Astrocyte (in vitro differentiated cells and primary cell): ENCODE results near the gene RAD54L2. TPM values are rescaled to one million over a fixed set of nuclear protein-coding genes. Genes with fewer than 3 reads are reported as not detected.

Source experiments
- DNase-seq: peaks from one replicate; pipeline ENCODE4 v3.0.0-alpha.2; 2010; ENCODE audit warnings: low read depth
- FAIRE-seq: peaks from 2 replicates; lab custom pipeline; 2011; peaks lifted over from hg19 to GRCh38; lab: Jason Lieb, UNC
- H2AFZ ChIP-seq: 2 replicates; pipeline ENCODE4 v1.6.0; 2012; ENCODE audit warnings: low read depth, low read length, inconsistent platforms
- H3K27ac ChIP-seq: 2 replicates; pipeline ENCODE4 v1.5.1; 2011; ENCODE audit warnings: low read depth, low read length, inconsistent platforms
- H3K27me3 ChIP-seq: 2 replicates; pipeline ENCODE4 v1.6.0; 2011; ENCODE audit warnings: low read length, inconsistent platforms; ENCODE audit not compliant: insufficient read depth
- H3K36me3 ChIP-seq: 2 replicates; pipeline ENCODE4 v1.5.1; 2011; ENCODE audit warnings: low read length, inconsistent platforms; ENCODE audit not compliant: insufficient read depth
- H3K4me1 ChIP-seq: 2 replicates; pipeline ENCODE4 v1.5.1; 2011; ENCODE audit warnings: low read length, inconsistent platforms; ENCODE audit not compliant: insufficient read depth
- H3K4me2 ChIP-seq: 2 replicates; pipeline ENCODE4 v1.6.0; 2012; ENCODE audit warnings: low read length, inconsistent platforms
- H3K4me3 ChIP-seq: 2 replicates; pipeline ENCODE4 v1.5.1; 2011; ENCODE audit warnings: low read depth, mild to moderate bottlenecking, low read length, inconsistent platforms; ENCODE audit not compliant: insufficient read depth
- H3K79me2 ChIP-seq: 2 replicates; pipeline ENCODE4 v1.6.0; 2012; ENCODE audit warnings: mild to moderate bottlenecking, low read length, inconsistent platforms; ENCODE audit not compliant: insufficient read depth
- H3K9ac ChIP-seq: 2 replicates; pipeline ENCODE4 v1.6.0; 2012; ENCODE audit warnings: mild to moderate bottlenecking, low read length, inconsistent platforms
- H3K9me3 ChIP-seq: 2 replicates; pipeline ENCODE4 v1.5.1; 2012; ENCODE audit warnings: low read depth, mild to moderate bottlenecking, low read length, inconsistent platforms; ENCODE audit not compliant: insufficient read depth
- H4K20me1 ChIP-seq: 2 replicates; pipeline ENCODE4 v1.6.0; 2012; ENCODE audit warnings: low read length, inconsistent platforms; ENCODE audit not compliant: insufficient read depth
- H3K27ac Mint-ChIP-seq: one replicate; pipeline ENCODE4 v1.8.0; 2021; ENCODE audit warnings: mild to moderate bottlenecking, mixed read lengths; ENCODE audit not compliant: unreplicated experiment
- H3K27me3 Mint-ChIP-seq: one replicate; pipeline ENCODE4 v1.8.0; 2021; ENCODE audit warnings: low read depth, mixed read lengths; ENCODE audit not compliant: unreplicated experiment
- H3K36me3 Mint-ChIP-seq: one replicate; pipeline ENCODE4 v1.8.0; 2021; ENCODE audit warnings: low read depth, mixed read lengths; ENCODE audit not compliant: unreplicated experiment
- H3K4me1 Mint-ChIP-seq: one replicate; pipeline ENCODE4 v1.8.0; 2021; ENCODE audit warnings: low read depth, mixed read lengths; ENCODE audit not compliant: unreplicated experiment
- H3K4me3 Mint-ChIP-seq: one replicate; pipeline ENCODE4 v1.8.0; 2021; ENCODE audit warnings: mild to moderate bottlenecking, moderate library complexity, mixed read lengths; ENCODE audit not compliant: unreplicated experiment
- H3K9me3 Mint-ChIP-seq: one replicate; pipeline ENCODE4 v1.8.0; 2021; ENCODE audit warnings: mild to moderate bottlenecking, mixed read lengths; ENCODE audit not compliant: unreplicated experiment
- CTCF ChIP-seq: IDR thresholded peaks from 2 replicates; pipeline ENCODE4 v1.5.1; 2011; ENCODE audit warnings: low read depth, mild to moderate bottlenecking, inconsistent platforms, low read length, moderate library complexity; ENCODE audit not compliant: insufficient read depth
- EZH2 ChIP-seq: IDR thresholded peaks from 2 replicates; pipeline ENCODE4 v1.6.1; 2012; ENCODE audit warnings: mild to moderate bottlenecking, low read length, inconsistent platforms; ENCODE audit not compliant: insufficient read depth
- total RNA-seq: library from RNA; stranded (reverse); gene quantifications from 2 replicates; pipeline ENCODE4 v1.2.1, GENCODE V29; 2021

RAD54L2 gene
- total RNA-seq, 1 donor from 2014 or later: 29.2 TPM

GRCh38 chr3:51585871-51586270, 47.4 kb downstream of the RAD54L2 start:
- Histone ChIP-seq H3K36me3 (peaks cover 7% of the 10 kb centered on the region), H3K27ac (no peak overlapping the region), H3K27me3 (no peaks in the 10 kb centered on the region), H3K79me2 (peaks cover 50% of the 10 kb centered on the region), H3K4me3 (no peak overlapping the region), H4K20me1 (peaks cover 46% of the 10 kb centered on the region), H3K9me3 (no peaks in the 10 kb centered on the region), H2AFZ (no peak overlapping the region), H3K9ac (no peak overlapping the region), H3K4me2 (no peak overlapping the region), H3K4me1 (no peaks in the 10 kb centered on the region)
- no peaks in the 10 kb centered on the region for H3K27me3 Mint-ChIP-seq
- H3K36me3 Mint-ChIP-seq: peaks cover 18% of the 10 kb centered on the region
- H3K4me3 Mint-ChIP-seq: no peak overlapping the region
- FAIRE-seq (no peak), DNase-seq (no peak)
- no peak overlapping the region for H3K27ac Mint-ChIP-seq
- H3K9me3 Mint-ChIP-seq: no peaks in the 10 kb centered on the region
- H3K4me1 Mint-ChIP-seq: peaks cover 4% of the 10 kb centered on the region
- TF ChIP-seq CTCF (no peak), EZH2 (no peak)

Other genes with a start within 250 kb of the RAD54L2 start
- 125 and 131 TPM in 2 replicates for gene MANF, start 153.4 kb upstream of the RAD54L2 start, total RNA-seq
- gene RBM15B, start 147.4 kb upstream of the RAD54L2 start, total RNA-seq: 23.5 and 24.3 TPM in 2 replicates
- gene DCAF1, start 38.7 kb upstream of the RAD54L2 start, total RNA-seq: 11.5 and 13.3 TPM in 2 replicates
- 28.2 and 29.0 TPM in 2 replicates for gene TEX264, start 132.5 kb downstream of the RAD54L2 start, total RNA-seq
- 0.12 and 0.25 TPM in 2 replicates for gene GRM2, start 168.3 kb downstream of the RAD54L2 start, total RNA-seq
- not detected in 2 replicates for gene IQCF6, start 240.5 kb downstream of the RAD54L2 start, total RNA-seq